HG03558 (cell line): ENCODE results near the gene SPINK14.

Experiments used
- ATAC-seq: cut with Tn5 transposase; IDR thresholded peaks from one replicate; pipeline ENCODE4 v1.9.1; 2021; ENCODE audit warnings: moderate number of reproducible peaks; ENCODE audit not compliant: unreplicated experiment; ENCODE audit errors: extremely low read depth

The SPINK14 gene

DNA sequence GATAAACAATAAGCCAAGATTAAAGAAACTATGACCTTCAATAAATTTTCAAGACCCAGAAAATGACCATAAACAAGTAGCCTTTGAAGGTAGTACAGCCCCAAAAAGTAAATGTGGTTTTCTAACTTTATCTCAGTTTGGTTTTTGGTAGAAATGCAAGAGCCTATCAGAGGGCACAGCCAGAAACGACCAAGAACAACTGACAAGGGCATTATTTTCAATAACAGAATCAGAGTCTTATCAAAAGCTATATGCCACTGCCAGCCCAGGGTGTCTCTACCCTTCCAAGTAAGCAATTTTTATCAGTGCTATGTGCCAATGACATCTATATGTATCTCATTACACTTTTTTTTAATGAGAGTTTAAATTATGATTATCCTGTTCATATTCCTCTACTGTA is 22.7 kb downstream of the SPINK14 start:
- ATAC-seq, result no peak

DNA sequence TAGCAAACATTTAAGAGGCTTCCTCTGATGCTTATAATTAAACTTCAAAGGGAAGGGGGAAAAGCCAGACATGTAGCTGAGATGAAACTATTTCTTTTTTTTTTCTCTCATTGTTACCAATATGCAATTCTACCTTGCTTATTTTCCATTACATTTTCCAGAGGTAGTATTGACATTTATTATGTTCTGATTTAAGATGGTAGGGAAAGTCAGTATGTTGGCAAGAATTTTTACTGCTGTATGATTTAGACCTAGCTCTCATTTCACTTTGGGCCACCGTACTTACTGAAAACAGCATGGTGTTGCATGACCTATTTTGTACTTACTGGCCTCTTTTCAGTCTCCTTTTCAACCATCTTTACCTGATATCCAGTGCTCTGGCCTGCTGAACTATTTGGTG is 24.9 kb downstream of the SPINK14 start:
- no peak for ATAC-seq

DNA sequence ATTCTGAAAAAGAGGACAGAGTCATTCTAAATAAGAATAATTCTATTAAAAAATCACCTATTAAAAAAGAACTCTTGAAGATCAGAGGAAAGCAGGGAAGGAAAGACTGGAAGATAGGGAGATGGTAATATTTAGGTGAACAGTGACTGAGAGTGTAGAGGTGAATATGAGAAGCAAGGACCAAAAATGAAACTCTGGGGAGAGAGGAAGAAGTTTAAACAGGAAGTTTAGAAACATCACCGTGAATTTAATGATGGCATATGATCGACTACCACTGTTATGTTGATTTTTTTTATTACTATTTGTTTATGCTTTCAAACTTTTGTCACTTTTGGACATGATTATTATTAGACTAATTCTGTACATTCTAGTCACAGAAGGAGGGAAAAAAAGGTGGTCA is 32.8 kb downstream of the SPINK14 start:
- ATAC-seq, result no peak

DNA sequence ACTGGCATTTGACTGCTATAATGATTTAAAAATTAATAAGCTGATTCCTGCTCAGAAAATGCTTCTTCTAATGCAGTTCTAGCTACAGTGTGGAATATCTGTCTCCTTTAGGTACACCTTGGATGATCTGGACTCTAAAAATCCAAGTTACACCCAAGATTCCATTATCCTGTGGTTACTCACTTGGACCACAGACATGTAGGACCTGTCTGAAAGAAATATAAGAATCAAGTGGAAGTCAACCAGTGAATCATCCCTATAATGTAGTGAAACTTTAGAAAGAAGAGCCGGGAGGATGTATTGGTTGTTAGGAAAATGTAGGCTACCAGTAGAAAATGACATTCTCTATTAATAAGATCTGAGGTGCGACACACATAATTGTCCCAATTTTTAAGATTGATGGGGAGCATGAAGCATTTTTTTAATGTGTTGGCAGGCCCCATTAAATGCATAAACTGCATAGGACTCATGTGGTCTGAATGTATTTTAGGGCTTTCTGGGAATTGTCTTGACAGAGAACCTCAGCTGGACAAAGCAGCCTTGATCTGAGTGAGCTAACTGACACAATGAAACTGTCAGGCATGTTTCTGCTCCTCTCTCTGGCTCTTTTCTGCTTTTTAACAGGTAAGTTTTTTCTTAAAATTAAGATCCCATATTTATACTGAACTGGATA is 34.3 kb downstream of the SPINK14 start, which contains the start of gene SPINK6:
Gene SPINK6, plus strand, starts transcription at position 512 of the 673 bp plus-strand sequence. Its CDS starts 55 bp downstream, at position 567.
- ATAC-seq, result no peak

DNA sequence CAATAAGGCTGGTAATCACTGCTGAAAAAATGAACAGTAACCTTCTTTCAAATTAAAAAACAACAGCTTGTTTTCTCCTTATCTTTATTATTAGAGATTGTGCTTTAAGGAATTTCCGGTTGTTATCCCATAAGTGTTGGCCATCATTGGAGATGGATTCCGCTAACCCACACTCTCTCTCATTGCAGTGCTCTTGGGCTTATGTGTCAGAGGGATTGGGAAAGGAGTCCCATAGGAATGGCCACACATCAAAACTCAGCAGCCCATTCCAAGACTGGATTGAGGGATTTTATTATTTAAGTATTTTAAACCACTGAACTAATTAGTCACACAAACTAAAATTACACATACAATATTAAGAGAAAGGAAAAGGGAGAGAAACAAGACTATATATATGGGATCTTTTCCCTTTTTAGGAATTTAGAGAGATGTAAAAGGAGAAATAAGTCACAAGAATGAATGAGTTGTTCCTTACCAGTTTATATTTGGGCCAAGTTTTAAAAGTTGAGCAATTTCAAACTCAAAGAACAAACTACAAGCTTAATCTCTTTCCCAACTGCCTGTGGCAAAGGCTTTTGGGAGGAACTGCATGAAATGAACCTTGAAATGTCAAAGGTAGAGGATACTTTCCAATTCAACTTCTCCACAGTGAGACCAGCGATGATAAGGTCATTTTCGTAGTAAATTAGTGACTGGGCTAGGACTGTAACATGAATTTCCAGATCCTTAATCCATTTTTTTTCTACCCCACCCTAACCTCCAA is 36.9 kb downstream of the SPINK14 start:
- ATAC-seq, result no peak

DNA sequence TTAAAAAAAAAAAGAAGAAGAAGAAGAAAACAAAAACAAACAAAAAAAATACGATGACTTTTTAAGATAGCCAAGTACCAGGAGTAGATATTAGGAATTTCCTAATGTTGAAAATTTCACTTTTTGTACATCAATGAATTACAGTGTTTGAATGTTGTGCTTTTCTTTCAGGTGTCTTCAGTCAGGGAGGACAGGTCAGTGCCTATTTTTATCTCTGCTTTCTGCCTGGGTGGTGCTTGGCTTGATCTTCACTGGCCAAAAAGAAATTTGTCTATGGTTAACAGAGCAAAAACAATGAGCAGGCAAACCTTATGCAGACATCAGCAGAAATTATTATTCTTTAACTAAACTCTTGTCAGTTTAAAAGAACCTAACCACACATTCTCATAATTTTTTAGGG is 37.5 kb downstream of the SPINK14 start:
- no peak for ATAC-seq

DNA sequence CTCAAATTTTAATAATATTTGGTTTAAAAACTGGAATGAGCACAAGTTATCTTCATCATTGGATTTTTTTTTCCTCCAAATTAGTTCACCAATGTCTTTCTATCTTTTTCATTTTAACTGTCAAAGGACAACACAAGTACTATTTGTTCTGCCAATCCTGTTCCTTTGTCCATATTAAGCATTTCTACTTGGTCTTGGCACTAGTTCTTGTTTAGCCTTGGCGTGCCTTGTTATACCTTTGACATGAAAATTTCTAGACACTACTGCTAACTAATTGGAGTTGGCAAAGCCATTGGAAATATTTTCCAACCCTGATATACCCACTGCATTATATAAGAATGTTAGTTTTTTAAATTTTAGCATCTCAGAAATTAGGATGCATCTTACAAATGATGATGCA is 38.3 kb downstream of the SPINK14 start:
- no peak for ATAC-seq

DNA sequence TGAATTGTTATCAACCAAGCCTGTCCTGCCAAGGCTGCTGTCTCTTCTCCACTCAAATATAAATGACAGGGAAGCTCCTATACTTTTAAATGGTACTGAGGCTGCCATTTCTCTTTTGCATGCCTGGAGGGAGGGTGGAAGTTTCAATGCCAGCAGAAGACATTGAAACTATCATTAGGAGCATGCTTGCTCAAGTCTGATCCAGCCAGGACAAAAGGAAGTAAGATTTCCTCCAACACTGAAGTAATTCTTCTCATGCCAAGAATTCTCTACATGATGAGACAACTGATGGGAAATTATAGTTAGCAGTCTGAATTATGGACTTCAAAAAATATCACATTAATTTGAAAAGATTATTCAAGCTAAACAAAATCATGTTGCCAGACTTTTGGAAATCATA is 39.9 kb downstream of the SPINK14 start:
- no peak for ATAC-seq

DNA sequence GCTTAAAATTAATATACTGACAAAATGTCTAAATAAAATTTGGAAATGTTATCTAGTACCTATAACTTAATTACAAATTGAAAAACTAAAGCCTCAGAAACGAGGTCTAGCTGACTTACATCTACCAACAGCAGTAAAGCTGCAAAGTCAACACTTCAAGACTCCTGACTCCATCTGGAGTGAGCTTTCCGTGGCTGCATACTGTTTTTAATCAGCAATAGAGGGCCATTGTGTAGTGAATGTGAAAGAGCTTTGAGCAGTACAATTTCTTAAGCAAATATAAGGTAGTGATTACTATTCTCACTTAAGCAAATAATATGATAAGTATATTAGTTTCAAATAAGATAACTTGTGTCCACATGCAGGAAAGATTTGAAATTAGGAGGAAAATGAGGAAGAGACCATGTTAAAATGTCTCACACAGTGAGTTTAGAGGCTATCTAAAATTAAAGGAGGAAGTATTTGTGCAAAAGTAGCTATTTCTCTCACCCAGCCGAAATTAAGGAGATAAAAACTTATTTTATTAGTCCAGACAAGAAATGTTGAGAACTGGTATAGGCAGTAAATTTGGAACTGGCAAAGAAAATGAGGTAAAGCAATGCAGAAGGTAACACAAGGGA is 40.9 kb downstream of the SPINK14 start:
- no peak for ATAC-seq

DNA sequence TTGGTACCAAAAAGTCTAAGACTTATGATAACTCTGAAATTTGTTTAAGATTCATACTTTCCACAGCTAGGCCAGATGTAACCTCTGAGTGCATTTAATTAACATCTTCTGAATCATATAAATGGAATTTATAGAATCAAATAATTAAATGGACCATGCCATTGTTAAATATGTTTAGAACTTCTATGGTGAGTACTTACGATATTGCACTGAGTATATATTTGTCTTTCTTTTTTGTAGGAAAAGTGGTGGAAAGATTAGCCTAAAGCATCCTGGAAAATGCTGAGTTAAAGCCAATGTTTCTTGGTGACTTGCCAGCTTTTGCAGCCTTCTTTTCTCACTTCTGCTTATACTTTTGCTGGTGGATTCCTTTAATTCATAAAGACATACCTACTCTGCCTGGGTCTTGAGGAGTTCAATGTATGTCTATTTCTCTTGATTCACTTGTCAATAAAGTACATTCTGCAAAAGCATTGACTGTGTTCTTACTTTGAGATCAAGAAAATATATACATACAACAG is 46.4 kb downstream of the SPINK14 start:
- no peak for ATAC-seq

DNA sequence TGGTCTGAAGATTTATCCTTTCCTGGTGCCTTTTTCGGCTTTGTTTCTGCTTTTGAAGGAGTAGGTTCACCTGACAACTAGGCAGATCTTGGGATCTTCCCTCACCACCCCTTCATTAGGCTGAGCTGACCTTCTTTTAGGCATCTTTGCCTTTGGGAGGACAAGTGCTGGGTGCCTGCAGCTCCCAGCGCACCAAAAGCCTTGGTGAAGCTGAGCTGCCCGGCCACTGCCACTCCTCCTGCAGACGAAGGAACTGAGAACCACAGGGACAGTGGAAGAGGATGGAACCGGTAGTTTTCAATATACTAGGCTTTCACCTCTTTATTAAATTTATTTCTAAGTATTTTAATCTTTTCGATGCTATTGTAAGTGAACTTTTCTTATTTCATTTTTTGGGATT is 53.2 kb downstream of the SPINK14 start:
- no peak for ATAC-seq

DNA sequence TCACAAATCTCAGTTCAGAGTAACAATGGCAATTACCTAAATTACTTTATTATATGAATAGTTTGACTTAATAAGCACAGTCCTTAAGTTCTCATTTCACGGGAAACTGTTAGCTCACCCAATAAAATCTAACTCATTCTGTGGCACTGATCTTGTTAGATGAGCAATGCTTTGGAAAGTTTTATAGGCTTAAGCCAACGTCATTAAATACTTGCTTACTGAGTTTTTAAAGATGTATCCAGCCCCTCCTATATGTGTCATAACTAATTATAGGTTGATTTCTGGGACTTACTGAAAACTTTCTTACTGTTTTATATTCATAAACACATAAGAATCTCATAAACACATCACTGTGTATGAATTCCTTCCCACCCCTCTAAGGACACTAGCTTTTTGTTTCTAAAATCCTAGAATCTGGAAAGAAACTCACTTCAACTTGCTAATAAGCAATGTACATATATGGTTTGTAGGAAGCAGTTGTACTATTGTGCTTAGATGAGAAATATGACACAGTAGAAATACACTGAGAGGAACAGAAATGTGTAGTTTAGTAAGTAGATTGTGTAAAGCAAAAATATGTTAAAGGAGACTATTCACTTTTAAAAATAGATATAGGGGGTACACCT is 55.9 kb downstream of the SPINK14 start:
- no peak for ATAC-seq
